ENCODE results near the gene NTSR1. TPM values are rescaled to one million over a fixed set of nuclear protein-coding genes. Genes with fewer than 3 reads are reported as not detected.

The NTSR1 gene
- total and polyA plus RNA-seq, 2 of the 13 experiments (the other 11 are each of a cell fraction or from before 2014, with no cell fraction given): 0.09 to 0.12 TPM

DNA sequence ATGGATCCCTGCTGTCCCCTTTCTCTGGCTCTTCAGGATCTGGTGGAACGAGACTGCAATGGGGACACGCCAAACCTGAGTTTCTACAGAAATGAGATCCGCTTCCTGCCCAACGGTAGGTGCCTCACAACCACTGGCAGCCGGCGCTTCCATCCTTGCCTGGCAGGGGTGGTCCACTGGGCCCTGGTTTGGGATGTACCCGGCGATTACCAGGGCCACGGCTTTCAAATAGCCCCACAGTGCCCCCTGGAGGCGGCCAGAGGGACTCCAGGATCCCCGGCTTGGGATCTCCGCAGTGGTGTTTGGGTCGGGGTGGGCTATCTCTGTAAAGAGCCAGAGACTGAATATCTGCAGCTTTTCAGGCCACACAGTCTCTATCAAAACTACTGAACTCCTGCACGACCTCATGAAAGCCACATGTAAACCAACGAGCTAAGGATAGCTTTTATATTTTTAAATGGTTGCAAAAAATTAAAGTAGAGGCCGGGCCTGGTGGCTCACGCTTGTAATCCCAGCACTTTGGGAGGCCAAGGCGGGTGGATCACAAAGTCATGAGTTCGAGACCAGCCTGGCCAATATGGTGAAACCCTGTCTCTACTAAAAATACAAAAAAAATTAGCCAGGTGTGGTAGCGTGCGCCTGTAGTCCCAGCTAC lies 99.7 kb downstream of the NTSR1 start (continued):
- TF ChIP-seq, protein P1, sequence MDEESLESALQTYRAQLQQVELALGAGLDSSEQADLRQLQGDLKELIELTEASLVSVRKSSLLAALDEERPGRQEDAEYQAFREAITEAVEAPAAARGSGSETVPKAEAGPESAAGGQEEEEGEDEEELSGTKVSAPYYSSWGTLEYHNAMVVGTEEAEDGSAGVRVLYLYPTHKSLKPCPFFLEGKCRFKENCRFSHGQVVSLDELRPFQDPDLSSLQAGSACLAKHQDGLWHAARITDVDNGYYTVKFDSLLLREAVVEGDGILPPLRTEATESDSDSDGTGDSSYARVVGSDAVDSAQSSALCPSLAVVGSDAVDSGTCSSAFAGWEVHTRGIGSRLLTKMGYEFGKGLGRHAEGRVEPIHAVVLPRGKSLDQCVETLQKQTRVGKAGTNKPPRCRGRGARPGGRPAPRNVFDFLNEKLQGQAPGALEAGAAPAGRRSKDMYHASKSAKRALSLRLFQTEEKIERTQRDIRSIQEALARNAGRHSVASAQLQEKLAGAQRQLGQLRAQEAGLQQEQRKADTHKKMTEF (CRISPR knock-in tag; IDR thresholded peaks at IDR 0.05): no peak
- no peak for TF ChIP-seq RXRA (CRISPR knock-in tag; IDR thresholded peaks at IDR 0.05)
- no peak for TF ChIP-seq ZNF121 (CRISPR knock-in tag; IDR thresholded peaks at IDR 0.05)
- TF ChIP-seq ARID4A (CRISPR knock-in tag; IDR thresholded peaks at IDR 0.05; ENCODE audit: borderline replicate concordance): peak; percentile 43; the same call in 1 of the 2 replicates
- TF ChIP-seq RBFOX2 (IDR thresholded peaks at IDR 0.05; ENCODE audit: low read depth, low read length): peak; percentile 18; the same call in 1 of the 2 replicates
- TF ChIP-seq ZNF263 (CRISPR knock-in tag; IDR thresholded peaks at IDR 0.05): no peak
- no peak for TF ChIP-seq KDM5A (IDR thresholded peaks at IDR 0.05; ENCODE audit: borderline replicate concordance, low read length)
- no peak for TF ChIP-seq ZNF552 (CRISPR knock-in tag; IDR thresholded peaks at IDR 0.05; ENCODE audit: borderline replicate concordance)
- TF ChIP-seq, protein P2, sequence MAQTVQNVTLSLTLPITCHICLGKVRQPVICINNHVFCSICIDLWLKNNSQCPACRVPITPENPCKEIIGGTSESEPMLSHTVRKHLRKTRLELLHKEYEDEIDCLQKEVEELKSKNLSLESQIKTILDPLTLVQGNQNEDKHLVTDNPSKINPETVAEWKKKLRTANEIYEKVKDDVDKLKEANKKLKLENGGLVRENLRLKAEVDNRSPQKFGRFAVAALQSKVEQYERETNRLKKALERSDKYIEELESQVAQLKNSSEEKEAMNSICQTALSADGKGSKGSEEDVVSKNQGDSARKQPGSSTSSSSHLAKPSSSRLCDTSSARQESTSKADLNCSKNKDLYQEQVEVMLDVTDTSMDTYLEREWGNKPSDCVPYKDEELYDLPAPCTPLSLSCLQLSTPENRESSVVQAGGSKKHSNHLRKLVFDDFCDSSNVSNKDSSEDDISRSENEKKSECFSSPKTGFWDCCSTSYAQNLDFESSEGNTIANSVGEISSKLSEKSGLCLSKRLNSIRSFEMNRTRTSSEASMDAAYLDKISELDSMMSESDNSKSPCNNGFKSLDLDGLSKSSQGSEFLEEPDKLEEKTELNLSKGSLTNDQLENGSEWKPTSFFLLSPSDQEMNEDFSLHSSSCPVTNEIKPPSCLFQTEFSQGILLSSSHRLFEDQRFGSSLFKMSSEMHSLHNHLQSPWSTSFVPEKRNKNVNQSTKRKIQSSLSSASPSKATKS (CRISPR knock-in tag; IDR thresholded peaks at IDR 0.05): no peak
- TF ChIP-seq EEA1 (CRISPR knock-in tag; IDR thresholded peaks at IDR 0.05; ENCODE audit: borderline replicate concordance): no peak
- TF ChIP-seq ZC3H13 (CRISPR knock-in tag; IDR thresholded peaks at IDR 0.05): no peak
- TF ChIP-seq TBP (CRISPR knock-in tag; IDR thresholded peaks at IDR 0.05): no peak
- no peak; a peak in 3 of 4 replicates for TF ChIP-seq POLR2A (IDR thresholded peaks at IDR 0.05; ENCODE audit: insufficient read depth in 1 of 2, low read depth in 2 of 2, low read length in 2 of 2)
- no peak for TF ChIP-seq NCOA5 (CRISPR knock-in tag; IDR thresholded peaks at IDR 0.05)
- TF ChIP-seq, protein P3, sequence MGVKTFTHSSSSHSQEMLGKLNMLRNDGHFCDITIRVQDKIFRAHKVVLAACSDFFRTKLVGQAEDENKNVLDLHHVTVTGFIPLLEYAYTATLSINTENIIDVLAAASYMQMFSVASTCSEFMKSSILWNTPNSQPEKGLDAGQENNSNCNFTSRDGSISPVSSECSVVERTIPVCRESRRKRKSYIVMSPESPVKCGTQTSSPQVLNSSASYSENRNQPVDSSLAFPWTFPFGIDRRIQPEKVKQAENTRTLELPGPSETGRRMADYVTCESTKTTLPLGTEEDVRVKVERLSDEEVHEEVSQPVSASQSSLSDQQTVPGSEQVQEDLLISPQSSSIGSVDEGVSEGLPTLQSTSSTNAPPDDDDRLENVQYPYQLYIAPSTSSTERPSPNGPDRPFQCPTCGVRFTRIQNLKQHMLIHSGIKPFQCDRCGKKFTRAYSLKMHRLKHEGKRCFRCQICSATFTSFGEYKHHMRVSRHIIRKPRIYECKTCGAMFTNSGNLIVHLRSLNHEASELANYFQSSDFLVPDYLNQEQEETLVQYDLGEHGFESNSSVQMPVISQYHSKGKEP (CRISPR knock-in tag; IDR thresholded peaks at IDR 0.05): no peak
- no peak for TF ChIP-seq MLXIP (CRISPR knock-in tag; IDR thresholded peaks at IDR 0.05; ENCODE audit: borderline replicate concordance)
- TF ChIP-seq SMAD1 (CRISPR knock-in tag; IDR thresholded peaks at IDR 0.05; ENCODE audit: borderline replicate concordance, low read depth): no peak
